Transverse colon (tissue), 4 donors: ENCODE data around the gene RPS6KA3.

Source experiments
- POLR2AphosphoS5 ChIP-seq, 3 donors: sonication (generic); formaldehyde crosslinking; IDR thresholded peaks; one replicate each; pipeline ENCODE4 v1.6.1; 2016; ENCODE audit warnings: antibody characterized with exemption in 3 of 3
- TF ChIP-seq, protein P1 (sequence below), 5 experiments: fragments of 200-600 bp in 3 of 5; fragments of 450-650 bp in 2 of 5; sonication (generic) in 3 of 5; IDR thresholded peaks; 1 replicate in 2 of 5; 2 replicates in 3 of 5; pipeline ENCODE4 v1.5.1; 2016 to 2017; ENCODE audit warnings: antibody characterized with exemption in 5 of 5, inconsistent platforms in 3 of 5, mild to moderate bottlenecking in 2 of 5, moderate library complexity in 1 of 5

DNA sequence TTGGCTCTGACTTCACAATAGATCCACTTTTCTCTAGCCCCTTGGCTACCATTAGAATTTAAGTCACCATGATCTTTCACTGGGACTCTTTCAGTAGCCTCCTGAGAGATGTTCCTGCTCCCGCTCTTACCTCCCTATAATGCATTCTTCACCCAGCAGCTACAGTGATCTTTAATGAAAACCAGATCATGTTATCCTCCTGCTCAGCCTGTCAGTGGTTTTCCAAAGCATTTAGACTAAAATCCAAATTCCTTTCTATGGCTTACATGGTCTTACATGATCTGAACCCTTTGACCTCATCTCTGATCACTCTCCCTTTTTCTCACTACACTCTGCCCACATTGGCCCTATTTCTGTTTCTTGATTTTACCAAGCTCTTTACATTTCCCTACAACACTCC, 18.3 kb upstream of the RPS6KA3 start:
- TF ChIP-seq, protein P1, sequence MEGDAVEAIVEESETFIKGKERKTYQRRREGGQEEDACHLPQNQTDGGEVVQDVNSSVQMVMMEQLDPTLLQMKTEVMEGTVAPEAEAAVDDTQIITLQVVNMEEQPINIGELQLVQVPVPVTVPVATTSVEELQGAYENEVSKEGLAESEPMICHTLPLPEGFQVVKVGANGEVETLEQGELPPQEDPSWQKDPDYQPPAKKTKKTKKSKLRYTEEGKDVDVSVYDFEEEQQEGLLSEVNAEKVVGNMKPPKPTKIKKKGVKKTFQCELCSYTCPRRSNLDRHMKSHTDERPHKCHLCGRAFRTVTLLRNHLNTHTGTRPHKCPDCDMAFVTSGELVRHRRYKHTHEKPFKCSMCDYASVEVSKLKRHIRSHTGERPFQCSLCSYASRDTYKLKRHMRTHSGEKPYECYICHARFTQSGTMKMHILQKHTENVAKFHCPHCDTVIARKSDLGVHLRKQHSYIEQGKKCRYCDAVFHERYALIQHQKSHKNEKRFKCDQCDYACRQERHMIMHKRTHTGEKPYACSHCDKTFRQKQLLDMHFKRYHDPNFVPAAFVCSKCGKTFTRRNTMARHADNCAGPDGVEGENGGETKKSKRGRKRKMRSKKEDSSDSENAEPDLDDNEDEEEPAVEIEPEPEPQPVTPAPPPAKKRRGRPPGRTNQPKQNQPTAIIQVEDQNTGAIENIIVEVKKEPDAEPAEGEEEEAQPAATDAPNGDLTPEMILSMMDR (IDR thresholded peaks at IDR 0.05): no peak
- no peak for TF ChIP-seq POLR2AphosphoS5 (IDR thresholded peaks at IDR 0.05)
